Activated gamma-delta T cell treated with Interleukin-2 at 50 U/mL for 16 hours (primary cell): ENCODE data around the gene ANKRD39.
A peak's percentile ranks its signal among the peaks of the same experiment; 100 is the strongest.
"Not testable (repeated sequence)": the region's sequence is repeated elsewhere in the genome, so short reads cannot be mapped to it uniquely, and the experiment has no call there.

Experiments
- DNase-seq: peaks from one replicate; pipeline ENCODE4 v3.0.0-alpha.2; 2020

Gene ANKRD39

DNA sequence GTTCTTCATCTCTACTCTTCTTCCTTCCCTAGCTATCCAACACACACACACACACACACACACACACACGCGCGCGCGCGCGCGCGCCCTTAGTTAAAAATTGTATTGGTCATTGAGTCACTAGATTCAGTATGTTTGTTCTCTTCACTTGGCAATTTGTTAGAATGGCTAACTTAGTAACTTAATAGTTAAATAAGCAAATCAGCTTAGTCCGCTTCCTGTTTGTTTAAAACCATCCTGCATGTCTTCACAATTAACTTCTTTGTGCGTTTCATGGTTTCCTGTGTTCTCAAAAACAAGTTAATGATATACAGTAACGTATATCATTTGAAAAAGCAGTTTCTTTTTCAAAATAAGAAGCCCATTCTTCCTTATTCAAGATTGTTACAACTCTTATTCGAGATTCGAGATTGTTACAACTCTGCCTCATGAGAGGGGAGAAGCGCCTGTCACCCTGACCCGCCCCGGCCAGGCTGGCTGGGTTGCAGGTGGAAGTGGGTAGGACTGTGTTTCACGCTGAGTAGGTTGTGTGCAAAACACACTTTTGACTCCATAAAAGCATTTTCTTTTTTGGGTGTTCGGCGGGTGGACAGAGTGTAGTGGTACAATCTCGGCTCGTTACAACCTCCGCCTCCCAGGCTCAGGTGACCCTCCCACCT, 51.2 kb downstream of the ANKRD39 start:
- peak; percentile 64 for DNase-seq

GRCh38 chr2:96805946-96806345, 51.9 kb downstream of the ANKRD39 start:
- DNase-seq, result not testable (repeated sequence)

DNA sequence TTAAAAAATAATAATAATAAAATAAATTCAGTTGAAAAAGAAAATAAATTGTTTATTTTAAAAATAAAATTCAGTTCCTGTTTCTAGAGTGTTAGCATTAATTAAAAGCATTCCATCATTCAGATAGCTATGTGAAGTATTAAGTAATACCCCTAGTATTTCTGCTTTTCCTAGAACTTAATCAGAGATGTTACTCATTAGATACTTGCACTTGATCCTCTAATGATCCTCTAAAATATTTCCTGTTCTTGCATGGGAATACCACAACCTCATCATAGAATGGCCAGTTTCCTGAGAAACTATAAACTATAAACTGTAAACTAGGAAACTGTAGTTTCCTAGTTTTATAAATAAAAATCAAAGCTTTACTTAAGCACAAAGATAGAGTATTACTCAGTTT, 52.8 kb downstream of the ANKRD39 start:
- no peak for DNase-seq

- DNase-seq, result no peak
These were observed 55.1 kb downstream of the ANKRD39 start for GRCh38 chr2:96802721-96803120.

DNA sequence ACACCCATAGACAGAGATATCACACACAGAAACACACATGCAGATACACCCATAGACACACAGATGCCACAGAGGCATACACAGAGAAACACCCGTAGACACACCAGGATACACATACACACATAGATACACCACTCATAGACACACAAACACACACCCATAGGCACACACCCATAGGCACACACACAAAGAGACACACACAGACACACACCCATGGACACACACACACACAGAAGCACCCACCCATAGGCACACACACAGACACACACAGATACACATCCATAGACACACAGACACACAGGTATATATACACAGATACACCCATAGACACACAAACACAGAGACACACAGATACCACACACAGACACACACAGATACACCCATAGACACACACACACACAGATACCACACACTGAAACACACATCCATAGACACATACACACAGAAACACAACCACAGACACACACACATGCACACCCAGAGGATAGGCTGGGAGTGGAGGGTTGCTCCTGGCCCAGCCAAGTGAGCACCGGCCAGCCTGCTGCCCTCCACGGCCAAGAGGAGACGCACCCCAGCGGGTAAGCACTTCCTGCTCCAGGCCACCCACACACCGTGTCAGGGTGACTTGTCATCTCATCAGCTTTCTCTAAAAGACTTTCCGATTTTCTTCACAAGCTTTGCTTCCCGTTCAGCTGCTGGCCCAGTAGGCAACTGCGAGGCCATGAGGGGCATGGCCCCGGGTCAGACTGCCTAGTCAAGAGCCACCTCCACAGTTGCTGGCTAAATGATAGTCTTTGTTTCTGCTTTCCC, 55.8 kb downstream of the ANKRD39 start:
- DNase-seq, result no peak

- DNase-seq, result peak; percentile 73
These were observed 56.6 kb downstream of the ANKRD39 start for GRCh38 chr2:96801005-96801785.

DNA sequence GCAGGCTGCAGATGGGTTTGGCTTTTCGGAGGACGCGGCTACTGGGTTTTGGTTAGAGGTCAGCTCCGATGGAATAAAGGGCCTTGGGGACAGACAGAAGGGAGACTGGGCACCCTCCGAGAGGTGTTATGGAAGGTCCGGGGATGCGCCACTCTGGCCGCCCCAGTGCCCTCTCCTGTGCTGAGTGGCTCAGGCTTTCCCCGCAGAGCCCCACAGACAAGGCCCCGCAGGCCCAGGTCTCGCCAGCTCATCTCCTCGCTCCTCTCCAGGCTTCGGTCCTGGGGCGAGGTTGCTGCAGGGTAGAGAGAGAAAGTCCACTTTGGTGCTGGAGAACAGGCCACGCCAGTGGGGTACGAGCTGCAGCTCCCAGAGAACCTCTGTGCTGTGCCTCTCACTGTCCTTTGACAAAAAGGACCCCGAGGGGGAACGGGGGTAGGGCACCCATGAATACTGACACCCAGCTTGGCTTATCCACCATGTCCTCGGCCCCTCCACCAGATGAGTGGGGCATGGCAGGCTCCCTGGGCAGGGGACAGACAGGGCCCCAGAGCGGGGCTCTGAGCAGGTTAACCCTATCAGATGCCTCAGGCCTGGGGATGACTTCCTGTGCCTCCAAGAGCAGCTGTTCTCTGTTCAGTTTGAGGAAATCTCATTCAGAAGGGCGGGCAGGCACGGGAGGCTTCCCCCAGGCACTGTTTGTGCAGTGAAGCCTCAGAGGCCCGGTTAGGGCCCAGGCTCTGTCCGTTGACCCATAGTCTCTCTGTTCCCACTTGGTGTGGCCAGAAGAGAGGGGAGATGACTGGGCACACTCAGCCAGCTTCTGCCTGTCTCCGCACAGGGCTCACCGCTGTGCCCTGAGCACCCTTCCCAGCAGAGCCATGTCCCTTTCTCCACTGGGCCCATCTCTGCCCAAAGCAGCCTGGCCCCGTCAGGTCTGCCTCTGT, 57.5 kb downstream of the ANKRD39 start:
- no peak for DNase-seq

DNA sequence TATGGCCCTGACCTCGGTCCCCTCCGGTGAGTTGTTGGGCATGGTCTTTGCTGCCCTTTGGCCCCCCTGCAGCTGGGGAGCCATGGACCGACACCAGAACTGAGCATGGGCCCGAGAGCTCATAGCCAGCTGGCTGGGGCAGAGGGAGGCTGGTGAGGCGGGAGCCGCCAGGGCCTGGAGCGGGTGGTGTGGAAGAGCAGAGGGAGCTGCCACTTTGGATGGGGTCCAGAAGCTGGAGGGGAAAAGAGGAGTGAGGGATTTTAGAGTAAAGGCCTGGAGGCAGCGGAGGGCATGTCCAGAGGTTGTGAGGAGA, 58.2 kb downstream of the ANKRD39 start:
- DNase-seq, result no peak

DNA sequence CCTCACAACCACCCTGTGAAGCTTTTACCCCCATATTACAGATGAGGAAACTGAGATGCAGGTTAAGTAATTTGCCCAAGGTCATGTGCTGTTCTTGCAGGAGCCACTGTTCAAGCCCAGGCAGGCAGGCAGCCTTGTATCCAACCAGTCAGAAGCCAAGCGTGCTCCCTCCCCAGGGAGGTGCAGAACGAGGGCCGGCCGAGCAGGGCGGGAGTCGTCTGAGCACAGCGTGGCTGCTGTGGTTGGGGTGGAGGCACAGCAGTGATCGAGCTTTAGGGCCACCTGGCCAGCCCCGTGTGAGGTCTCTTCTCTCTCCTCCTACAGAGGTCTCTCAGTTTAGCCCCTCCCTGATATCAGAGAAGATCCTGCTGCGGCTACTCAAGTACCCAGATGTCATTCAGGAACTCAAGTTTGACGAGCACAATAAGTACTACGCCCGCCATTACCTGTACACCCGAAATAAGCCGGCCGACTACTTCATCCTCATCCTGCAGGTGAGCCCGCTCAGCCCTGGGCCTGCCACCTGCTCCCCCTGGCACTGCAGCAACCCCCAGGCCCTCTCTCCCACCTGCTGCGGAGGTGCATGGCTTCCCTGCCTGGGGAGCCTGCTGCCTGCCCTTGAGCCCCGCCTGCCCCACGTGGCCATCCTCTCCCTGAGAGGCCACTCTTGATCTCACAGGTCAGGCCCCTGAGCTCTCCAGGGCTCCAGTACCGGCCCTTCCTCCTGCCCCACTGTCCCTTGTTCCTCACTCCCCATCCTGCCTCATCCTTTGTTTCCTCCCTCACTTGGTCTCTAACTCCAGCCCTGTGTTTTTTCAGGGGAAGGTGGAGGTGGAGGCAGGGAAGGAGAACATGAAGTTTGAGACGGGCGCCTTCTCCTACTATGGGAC, 58.8 kb downstream of the ANKRD39 start:
- no peak for DNase-seq
